ENCODE measurements around the gene SAPCD2.

DNA sequence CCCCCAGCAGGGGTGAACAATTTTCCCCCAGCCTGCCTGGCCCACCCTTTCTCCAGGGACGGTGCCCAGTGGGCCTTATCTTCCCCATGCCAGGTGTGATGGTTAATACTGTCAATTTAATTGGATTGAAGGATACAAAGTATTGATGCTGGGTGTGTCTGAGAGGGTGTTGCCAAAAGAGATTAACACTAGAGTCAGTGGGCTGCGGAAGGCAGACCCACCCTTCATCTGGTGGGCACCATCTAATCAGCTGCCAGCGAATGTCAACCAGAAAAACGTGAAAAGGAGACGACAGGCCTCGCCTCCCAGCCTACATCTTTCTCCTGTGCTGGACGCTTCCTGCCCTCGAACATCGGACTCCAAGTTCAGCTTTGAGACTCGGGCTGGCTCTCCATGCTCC lies 32.9 kb downstream of the SAPCD2 start:
- TF ChIP-seq, protein P1, sequence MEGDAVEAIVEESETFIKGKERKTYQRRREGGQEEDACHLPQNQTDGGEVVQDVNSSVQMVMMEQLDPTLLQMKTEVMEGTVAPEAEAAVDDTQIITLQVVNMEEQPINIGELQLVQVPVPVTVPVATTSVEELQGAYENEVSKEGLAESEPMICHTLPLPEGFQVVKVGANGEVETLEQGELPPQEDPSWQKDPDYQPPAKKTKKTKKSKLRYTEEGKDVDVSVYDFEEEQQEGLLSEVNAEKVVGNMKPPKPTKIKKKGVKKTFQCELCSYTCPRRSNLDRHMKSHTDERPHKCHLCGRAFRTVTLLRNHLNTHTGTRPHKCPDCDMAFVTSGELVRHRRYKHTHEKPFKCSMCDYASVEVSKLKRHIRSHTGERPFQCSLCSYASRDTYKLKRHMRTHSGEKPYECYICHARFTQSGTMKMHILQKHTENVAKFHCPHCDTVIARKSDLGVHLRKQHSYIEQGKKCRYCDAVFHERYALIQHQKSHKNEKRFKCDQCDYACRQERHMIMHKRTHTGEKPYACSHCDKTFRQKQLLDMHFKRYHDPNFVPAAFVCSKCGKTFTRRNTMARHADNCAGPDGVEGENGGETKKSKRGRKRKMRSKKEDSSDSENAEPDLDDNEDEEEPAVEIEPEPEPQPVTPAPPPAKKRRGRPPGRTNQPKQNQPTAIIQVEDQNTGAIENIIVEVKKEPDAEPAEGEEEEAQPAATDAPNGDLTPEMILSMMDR (IDR thresholded peaks at IDR 0.05): no peak
- no peak for TF ChIP-seq POLR2A (IDR thresholded peaks at IDR 0.05)
